ENCODE measurements around the gene ZNF507.

ZNF507 gene

GRCh38 chr19:32345261-32346207 is at the start of gene ZNF507:
TSS of gene ZNF507 (plus strand) at chr19:32345610. CDS start at chr19:32352831, 7,221 bp downstream.
- DNase-seq, result peak; percentile 36

- DNase-seq, result no peak
These were observed 48.7 kb upstream of the ZNF507 start for GRCh38 chr19:32296694-32297093.

- DNase-seq, result no peak
These were observed 42.6 kb upstream of the ZNF507 start for GRCh38 chr19:32302778-32303177.

- no peak for DNase-seq
These were observed 42.2 kb upstream of the ZNF507 start for GRCh38 chr19:32303193-32303592.

GRCh38 chr19:32307591-32307990 is 37.8 kb upstream of the ZNF507 start:
- DNase-seq, result no peak

GRCh38 chr19:32308431-32309077 is 36.9 kb upstream of the ZNF507 start:
- DNase-seq, result no peak

GRCh38 chr19:32309711-32310390 is 35.6 kb upstream of the ZNF507 start:
- no peak for DNase-seq

GRCh38 chr19:32311371-32311770 is 34.0 kb upstream of the ZNF507 start:
- no peak for DNase-seq

- DNase-seq, result no peak
These were observed 31.7 kb upstream of the ZNF507 start for GRCh38 chr19:32313569-32314265.

- no peak for DNase-seq
These were observed 29.4 kb upstream of the ZNF507 start for GRCh38 chr19:32316034-32316433.

GRCh38 chr19:32317086-32317485 is 28.3 kb upstream of the ZNF507 start:
- no peak for DNase-seq

- DNase-seq, result no peak
These were observed 26.4 kb upstream of the ZNF507 start for GRCh38 chr19:32318884-32319520.

- DNase-seq, result no peak
These were observed 22.9 kb upstream of the ZNF507 start for GRCh38 chr19:32322541-32322940.

GRCh38 chr19:32324631-32325285 is 20.7 kb upstream of the ZNF507 start:
- no peak for DNase-seq

- no peak for DNase-seq
These were observed 15.1 kb upstream of the ZNF507 start for GRCh38 chr19:32330213-32330857.

- no peak for DNase-seq
These were observed 12.2 kb upstream of the ZNF507 start for GRCh38 chr19:32333227-32333626.

GRCh38 chr19:32336259-32337083 is 8.9 kb upstream of the ZNF507 start:
- no peak for DNase-seq

GRCh38 chr19:32337084-32337808 is 8.2 kb upstream of the ZNF507 start:
- DNase-seq, result no peak

- DNase-seq, result no peak
These were observed 6.0 kb upstream of the ZNF507 start for GRCh38 chr19:32339423-32339822.

All from NCI-H748 treated with DMSO at 0.1 percent for 48 hours (cell line).